Uterus (tissue), 4 donors: Measurements from ENCODE around the gene MCAT. TPM values are rescaled to one million over a fixed set of nuclear protein-coding genes. Genes with fewer than 3 reads are reported as not detected.

Experiments used
- DNase-seq, 2 donors: peaks; one replicate each; pipeline ENCODE4 v3.0.0-alpha.2; 2019 to 2020
- H3K27ac ChIP-seq, 2 donors: fragments of 200-600 bp; sonication (generic); 1 replicate in 1 of 2; 2 replicates in 1 of 2; pipeline ENCODE4 v1.5.1; 2016 to 2018
- H3K27me3 ChIP-seq, 2 donors: fragments of 200-600 bp; sonication (generic); one replicate each; pipeline ENCODE4 v1.5.1; 2018 to 2019; ENCODE audit warnings: control low read depth in 1 of 2
- H3K36me3 ChIP-seq, 2 donors: fragments of 200-600 bp; sonication (generic); one replicate each; pipeline ENCODE4 v1.5.1; 2019; ENCODE audit warnings: control low read depth in 1 of 2
- H3K4me1 ChIP-seq, 2 donors: fragments of 200-600 bp; sonication (generic); one replicate each; pipeline ENCODE4 v1.5.1; 2018 to 2019; ENCODE audit warnings: control low read depth in 1 of 2
- H3K4me3 ChIP-seq, 2 donors: fragments of 200-600 bp; sonication (generic); 1 replicate in 1 of 2; 2 replicates in 1 of 2; pipeline ENCODE4 v1.5.1; 2018 to 2019; ENCODE audit warnings: mild to moderate bottlenecking in 1 of 2
- H3K9me3 ChIP-seq, 2 donors: fragments of 200-600 bp; sonication (generic); one replicate each; pipeline ENCODE4 v1.5.1; 2019; ENCODE audit warnings: control low read depth in 1 of 2
- CTCF ChIP-seq, 4 experiments: fragments of 200-600 bp in 2 of 4; fragments of 450-650 bp in 2 of 4; sonication (generic) in 2 of 4; IDR thresholded peaks; one replicate each; pipeline ENCODE4 v1.5.1; 2016 to 2019; ENCODE audit warnings: antibody characterized with exemption in 4 of 4, mild to moderate bottlenecking in 2 of 4, moderate library complexity in 1 of 4
- POLR2A ChIP-seq, 2 donors: fragments of 450-650 bp; IDR thresholded peaks; one replicate each; pipeline ENCODE4 v1.6.1; 2016; ENCODE audit warnings: antibody characterized with exemption in 2 of 2, mild to moderate bottlenecking in 1 of 2, moderate library complexity in 1 of 2
- intact Hi-C: fragments of 100-400 bp; cut with DNase I; formaldehyde crosslinking; loops from one replicate; pipeline ENCODE4 v1.15.1; 2023; ENCODE audit warnings: low total_unique reads
- total RNA-seq, 4 donors: library from RNA; depleted of rRNA in 3 of 4; stranded (reverse); fragments of >200 nt in 3 of 4; gene quantifications; one replicate each; pipeline versions ENCODE4 v1.1.0 to v1.2.4, GENCODE V29; 2014 to 2023
- donor health status: DM: yes; HTN: yes; CAD: no.

The MCAT gene
- total RNA-seq, 4 donors from 2014 or later, result 7.6 to 102 (median 17.6) TPM

DNA sequence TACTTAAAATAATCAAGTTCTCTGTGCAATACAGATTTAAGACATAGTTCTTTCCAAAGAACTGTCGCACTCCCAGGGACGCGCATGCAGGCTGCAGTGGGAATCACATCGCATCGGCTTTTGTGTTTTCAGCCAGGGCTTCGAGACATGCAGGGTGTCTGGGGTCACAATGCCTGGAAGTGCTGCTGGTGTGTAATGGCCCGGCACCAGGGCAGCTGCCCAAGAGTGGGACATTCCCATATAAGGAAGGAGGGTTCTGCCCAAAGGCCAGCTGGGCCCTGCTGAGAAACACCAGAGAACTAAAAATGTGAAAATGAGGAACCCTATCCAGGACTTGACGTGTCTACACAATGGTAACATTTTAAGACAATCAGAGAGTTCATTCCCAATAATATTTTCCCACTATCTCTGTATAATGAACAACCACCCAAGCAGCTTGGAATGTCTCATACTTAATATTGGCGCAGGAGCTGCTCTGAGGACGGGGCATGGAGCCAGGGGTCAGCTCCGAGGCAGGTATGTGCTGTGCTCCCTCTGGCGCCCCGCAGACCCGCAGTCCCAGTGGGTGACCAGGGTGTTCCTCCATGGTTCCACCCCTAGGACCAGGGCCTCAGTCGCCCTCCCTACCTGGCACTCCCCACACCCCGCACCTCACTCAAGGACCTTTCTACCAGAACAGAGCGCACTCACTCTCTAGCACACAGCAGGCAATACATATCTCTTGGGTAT lies 11.3 kb downstream of the MCAT start:
- TF ChIP-seq POLR2A (IDR thresholded peaks at IDR 0.05), result no peak
- DNase-seq, result no peak
- no peaks in the 10 kb centered on the region for H3K4me1 ChIP-seq
- no peak overlapping the region for H3K27ac ChIP-seq
- no peaks in the 10 kb centered on the region for H3K27me3 ChIP-seq
- H3K9me3 ChIP-seq, result no peaks in the 10 kb centered on the region
- H3K4me3 ChIP-seq, result no peak overlapping the region
- intact Hi-C loops, result no loop called here
- no peaks in the 10 kb centered on the region for H3K36me3 ChIP-seq

DNA sequence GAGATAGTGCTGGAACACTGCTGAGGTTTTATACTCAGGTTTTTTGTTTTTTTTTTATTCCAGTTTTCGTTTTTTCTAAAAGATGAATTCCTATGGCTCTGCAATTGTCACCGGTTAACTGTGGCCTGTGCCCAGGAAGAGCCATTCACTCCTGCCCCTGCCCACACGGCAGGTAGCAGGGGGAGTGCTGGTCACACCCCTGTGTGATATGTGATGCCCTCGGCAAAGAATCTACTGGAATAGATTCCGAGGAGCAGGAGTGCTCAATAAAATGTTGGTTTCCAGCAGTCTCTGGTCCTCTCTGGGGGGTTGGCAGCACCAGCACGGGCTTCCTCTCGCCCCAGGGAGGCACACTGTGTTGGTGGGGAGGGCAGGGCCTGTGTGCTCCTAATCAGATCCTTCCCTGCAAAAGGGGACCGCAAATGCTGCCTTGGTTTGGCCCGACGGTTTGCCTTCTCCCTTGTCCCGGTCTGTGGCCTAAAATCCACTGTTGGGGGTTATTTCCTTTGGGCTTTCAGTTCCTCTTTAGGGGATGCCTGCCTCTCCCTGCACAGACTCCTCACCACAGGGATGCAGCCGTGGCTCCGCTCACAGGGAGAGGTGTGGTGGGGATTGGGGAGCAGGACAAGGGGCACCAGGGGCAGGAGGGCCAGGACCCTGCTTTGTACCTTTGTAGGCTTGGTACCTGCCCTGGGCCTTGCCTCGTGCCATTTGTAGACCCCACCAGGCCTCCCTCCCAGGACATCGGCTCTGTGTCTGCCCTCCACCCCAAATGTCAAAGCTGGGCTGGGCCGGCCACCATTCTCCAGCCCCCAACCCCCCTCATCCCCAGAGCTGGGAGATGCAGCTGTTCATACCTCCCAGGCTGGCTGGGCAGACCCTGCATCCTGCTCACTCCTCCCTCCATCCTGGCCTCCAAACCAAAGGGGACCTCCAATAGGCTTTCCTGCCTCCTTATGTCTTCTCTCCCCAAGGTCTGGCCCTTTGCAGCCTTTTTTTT lies 13.5 kb downstream of the MCAT start:
- intact Hi-C loops, result no loop called here
- DNase-seq, result no peak
- no peak overlapping the region for H3K27ac ChIP-seq

DNA sequence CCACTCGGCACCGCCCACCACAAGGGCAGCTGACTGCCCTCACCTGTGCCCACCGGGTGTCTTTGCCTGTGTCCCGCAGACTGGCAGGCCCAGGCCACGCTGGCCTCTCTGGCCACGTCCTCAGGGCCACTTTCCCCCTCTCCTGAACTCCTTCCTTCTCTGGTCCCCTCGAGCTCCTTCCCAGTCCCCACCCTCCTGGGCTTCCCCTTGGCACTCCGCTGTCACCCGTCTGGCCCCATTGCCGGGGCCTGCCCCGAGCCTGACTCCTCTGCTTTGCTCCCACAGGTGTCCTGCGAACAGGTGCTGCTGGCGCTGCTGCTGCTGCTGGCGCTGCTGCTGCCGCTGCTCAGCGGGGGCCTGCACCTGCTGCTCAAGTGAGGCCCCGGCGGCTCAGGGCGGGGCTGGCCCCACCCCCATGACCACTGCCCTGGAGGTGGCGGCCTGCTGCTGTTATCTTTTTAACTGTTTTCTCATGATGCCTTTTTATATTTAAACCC lies 14.2 kb downstream of the MCAT start:
- DNase-seq, result no peak
- Histone ChIP-seq H3K9me3 (no peaks in the 10 kb centered on the region), H3K4me1 (no peaks in the 10 kb centered on the region), H3K27ac (no peak overlapping the region), H3K27me3 (no peaks in the 10 kb centered on the region), H3K4me3 (no peak overlapping the region), H3K36me3 (no peaks in the 10 kb centered on the region)
- TF ChIP-seq POLR2A (IDR thresholded peaks at IDR 0.05) (no peak), CTCF (IDR thresholded peaks at IDR 0.05) (no peak)
- intact Hi-C loops, result no loop called here

More for the DNA sequence above, 13.5 kb downstream of the MCAT start:
- TF ChIP-seq POLR2A (IDR thresholded peaks at IDR 0.05), result no peak
- no peak for TF ChIP-seq CTCF (IDR thresholded peaks at IDR 0.05)
- H3K36me3 ChIP-seq, result no peaks in the 10 kb centered on the region
- H3K27me3 ChIP-seq, result no peaks in the 10 kb centered on the region
- H3K9me3 ChIP-seq, result no peaks in the 10 kb centered on the region
- H3K4me1 ChIP-seq, result no peaks in the 10 kb centered on the region
- H3K4me3 ChIP-seq, result no peak overlapping the region

DNA sequence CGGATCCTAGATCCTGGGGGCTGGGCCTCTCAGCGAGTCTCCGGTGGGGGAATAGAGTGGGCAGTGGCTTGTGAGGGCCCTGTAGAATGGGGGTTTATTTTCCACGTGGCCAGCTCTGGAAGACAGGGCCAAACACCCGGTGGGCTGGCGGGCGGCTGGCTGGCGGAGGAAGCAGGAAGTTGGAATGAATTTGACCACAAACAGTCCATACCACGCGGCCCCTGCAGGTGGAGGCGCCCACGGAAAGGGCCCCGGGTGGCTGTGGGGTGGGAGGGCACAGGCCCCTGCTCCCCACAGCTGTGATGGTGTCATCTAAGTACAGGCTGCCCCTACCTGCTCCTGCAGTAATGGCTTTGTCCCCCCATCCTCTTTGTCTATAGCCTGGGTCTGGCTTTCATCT lies 15.1 kb downstream of the MCAT start:
- H3K4me1 ChIP-seq, result no peaks in the 10 kb centered on the region
- intact Hi-C loops, result no loop called here
- TF ChIP-seq CTCF (IDR thresholded peaks at IDR 0.05) (no peak), POLR2A (IDR thresholded peaks at IDR 0.05) (no peak)

GRCh38 chr22:43127166-43127908 lies 15.9 kb downstream of the MCAT start:
- no peaks in the 10 kb centered on the region for H3K36me3 ChIP-seq
- intact Hi-C loops, result no loop called here
- TF ChIP-seq POLR2A (IDR thresholded peaks at IDR 0.05), result no peak
- TF ChIP-seq CTCF (IDR thresholded peaks at IDR 0.05), result no peak
- no peak overlapping the region for H3K4me3 ChIP-seq
- H3K27me3 ChIP-seq, result no peaks in the 10 kb centered on the region
- DNase-seq, result no peak
- no peaks in the 10 kb centered on the region for H3K4me1 ChIP-seq
- H3K9me3 ChIP-seq, result no peaks in the 10 kb centered on the region
- no peak overlapping the region for H3K27ac ChIP-seq

More for the DNA sequence above, 15.1 kb downstream of the MCAT start:
- H3K36me3 ChIP-seq, result no peaks in the 10 kb centered on the region
- no peaks in the 10 kb centered on the region for H3K9me3 ChIP-seq
- no peak overlapping the region for H3K27ac ChIP-seq
- no peaks in the 10 kb centered on the region for H3K27me3 ChIP-seq
- no peak for DNase-seq
- no peak overlapping the region for H3K4me3 ChIP-seq
